Measurements from ENCODE around the gene KSR1. TPM values are rescaled to one million over a fixed set of nuclear protein-coding genes. Genes with fewer than 3 reads are reported as not detected.
"Not testable (repeated sequence)": the region's sequence is repeated elsewhere in the genome, so short reads cannot be mapped to it uniquely, and the experiment has no call there.

Gene KSR1
- polyA plus RNA-seq, 4 donors: 8.6 to 73.8 (median 12.9) TPM

DNA sequence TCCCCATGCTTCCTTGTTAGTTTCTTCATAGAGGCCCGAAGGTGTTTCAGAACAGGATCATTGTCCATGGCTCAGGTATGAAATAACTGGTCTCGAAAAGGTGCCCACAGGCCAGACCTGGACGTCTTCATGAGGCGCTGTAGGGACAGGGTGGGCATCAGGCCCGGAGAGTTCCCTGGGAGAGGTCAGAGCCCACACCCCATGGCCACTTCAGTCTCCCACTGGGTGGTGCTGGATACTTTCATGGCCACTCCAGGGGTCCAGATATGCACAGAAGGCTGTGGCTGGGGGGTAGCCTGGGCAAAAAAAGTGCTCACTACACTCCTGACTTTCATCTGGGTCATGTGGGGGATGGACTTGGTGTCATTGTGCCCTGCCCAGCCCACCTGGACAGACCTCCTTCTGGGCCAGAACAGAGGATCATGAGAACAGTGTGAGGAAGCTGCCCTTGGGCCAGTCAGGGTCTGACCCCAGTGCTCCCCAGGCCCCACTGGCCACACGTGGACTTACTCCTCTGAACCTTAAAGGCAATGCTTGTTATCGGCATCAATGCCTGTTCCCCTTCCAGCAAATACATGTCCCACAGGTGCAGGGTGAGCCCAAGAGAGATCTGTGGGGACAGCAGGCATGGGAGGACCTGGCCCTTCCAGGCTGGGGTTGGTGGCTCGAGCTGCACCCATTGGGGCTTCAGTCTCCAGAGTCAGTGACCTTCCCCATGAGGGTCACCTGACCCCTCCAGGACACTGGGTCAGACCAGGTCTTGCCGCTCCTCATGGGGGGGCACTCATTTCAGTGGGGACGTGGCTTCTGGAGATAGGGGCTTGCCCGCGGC lies 211.6 kb downstream of the KSR1 start:
- Histone ChIP-seq H3K9me3 (ENCODE audit: control insufficient read depth in 2 of 2, insufficient read depth in 1 of 2, low read depth in 1 of 2, low read length in 1 of 2) (no peaks in the 10 kb centered on the region), H3K4me3 (ENCODE audit: low read depth in 1 of 3, low read length in 3 of 3) (no peak overlapping the region), H3K27ac (ENCODE audit: low read depth in 1 of 3, low read length in 2 of 3) (no peak overlapping the region), H3K4me1 (ENCODE audit: control insufficient read depth in 3 of 3, insufficient read depth in 2 of 3, low read depth in 1 of 3, low read length in 2 of 3) (no peaks in the 10 kb centered on the region), H3K27me3 (ENCODE audit: control insufficient read depth in 3 of 3, insufficient read depth in 3 of 3, low read length in 3 of 3) (no peaks in the 10 kb centered on the region), H3K36me3 (ENCODE audit: control insufficient read depth in 3 of 3, insufficient read depth in 2 of 3, low read depth in 1 of 3, low read length in 3 of 3) (no peaks in the 10 kb centered on the region)
- DNase-seq (no peak), FAIRE-seq (no peak)
- WGBS, 3 donors: 85 to 88% (median 87%) methylated on average over 12 of the region's 12 CpGs

DNA sequence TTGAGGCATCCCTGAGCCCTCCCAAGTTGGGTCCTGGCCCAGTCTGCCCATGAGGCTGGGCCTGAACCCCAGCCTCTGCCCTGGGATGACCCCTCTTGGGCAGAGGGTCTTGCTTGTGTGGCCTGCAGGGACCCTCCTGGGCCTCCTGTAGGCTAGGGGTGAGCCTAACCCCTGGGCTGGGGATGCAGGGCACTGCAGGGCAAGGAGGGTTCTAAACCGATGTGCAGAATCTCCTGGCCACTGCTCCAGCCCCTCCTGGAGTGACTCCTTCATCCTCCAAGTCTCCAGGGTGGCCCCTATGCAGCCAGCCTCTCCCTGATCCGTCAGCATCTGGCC lies 212.2 kb downstream of the KSR1 start:
- H3K27ac ChIP-seq (ENCODE audit: low read depth in 1 of 3, low read length in 2 of 3): no peak overlapping the region
- H3K36me3 ChIP-seq (ENCODE audit: control insufficient read depth in 3 of 3, insufficient read depth in 2 of 3, low read depth in 1 of 3, low read length in 3 of 3): no peaks in the 10 kb centered on the region
- no peaks in the 10 kb centered on the region for H3K9me3 ChIP-seq (ENCODE audit: control insufficient read depth in 2 of 2, insufficient read depth in 1 of 2, low read depth in 1 of 2, low read length in 1 of 2)
- H3K4me3 ChIP-seq (ENCODE audit: low read depth in 1 of 3, low read length in 3 of 3): no peak overlapping the region
- no peaks in the 10 kb centered on the region for H3K4me1 ChIP-seq (ENCODE audit: control insufficient read depth in 3 of 3, insufficient read depth in 2 of 3, low read depth in 1 of 3, low read length in 2 of 3)
- H3K27me3 ChIP-seq (ENCODE audit: control insufficient read depth in 3 of 3, insufficient read depth in 3 of 3, low read length in 3 of 3): no peaks in the 10 kb centered on the region
- DNase-seq: no peak
- FAIRE-seq: no peak
- WGBS, 3 donors: 73 to 91% (median 79%) methylated on average over 2 of the region's 2 CpGs

DNA sequence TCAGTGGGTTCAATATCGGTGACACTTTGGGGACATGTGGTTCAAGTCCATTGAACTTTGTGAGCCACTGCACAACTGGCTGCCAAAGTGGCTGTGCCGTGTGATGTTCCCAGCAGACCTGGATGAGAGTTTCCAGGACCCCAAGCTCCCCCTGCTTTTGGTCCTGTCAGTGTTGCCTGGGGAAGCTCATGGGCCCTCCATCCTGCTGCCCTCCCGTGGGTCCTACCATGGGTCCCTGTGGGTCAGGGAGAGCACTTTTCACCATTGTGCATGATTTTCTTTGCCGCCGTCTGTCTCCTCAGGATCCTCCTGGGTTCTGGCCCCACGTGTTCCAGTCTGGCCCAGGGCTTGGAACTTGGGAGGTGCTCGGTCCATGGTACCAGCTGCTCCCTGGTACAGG lies 212.9 kb downstream of the KSR1 start:
- Histone ChIP-seq H3K27me3 (ENCODE audit: control insufficient read depth in 3 of 3, insufficient read depth in 3 of 3, low read length in 3 of 3) (no peaks in the 10 kb centered on the region), H3K4me1 (ENCODE audit: control insufficient read depth in 3 of 3, insufficient read depth in 2 of 3, low read depth in 1 of 3, low read length in 2 of 3) (no peaks in the 10 kb centered on the region), H3K27ac (ENCODE audit: low read depth in 1 of 3, low read length in 2 of 3) (no peak overlapping the region), H3K9me3 (ENCODE audit: control insufficient read depth in 2 of 2, insufficient read depth in 1 of 2, low read depth in 1 of 2, low read length in 1 of 2) (no peaks in the 10 kb centered on the region), H3K4me3 (ENCODE audit: low read depth in 1 of 3, low read length in 3 of 3) (no peak overlapping the region), H3K36me3 (ENCODE audit: control insufficient read depth in 3 of 3, insufficient read depth in 2 of 3, low read depth in 1 of 3, low read length in 3 of 3) (no peaks in the 10 kb centered on the region)
- DNase-seq (no peak), FAIRE-seq (no peak)
- 89 to 90% (median 90%) methylated on average over 7 of the region's 7 CpGs for WGBS, 3 donors

DNA sequence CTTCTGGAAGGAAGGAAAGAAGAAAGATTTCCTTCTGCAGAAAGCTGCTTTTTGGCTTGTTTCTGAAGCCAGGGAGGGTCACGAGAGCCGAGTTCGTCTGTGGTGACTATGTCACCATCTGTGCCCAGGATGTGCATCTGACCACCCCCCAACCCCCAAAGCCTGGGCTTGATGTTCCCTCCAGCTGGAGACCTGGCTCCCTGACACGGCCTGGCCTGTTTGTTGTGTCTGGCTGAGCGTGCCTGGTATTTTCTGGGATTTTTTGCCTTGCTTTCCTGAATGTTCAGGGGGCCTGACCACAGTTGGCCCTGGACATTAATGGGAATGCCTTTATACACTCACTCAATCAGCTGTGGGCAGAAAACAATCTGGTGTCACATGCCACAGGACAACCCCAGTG lies 213.6 kb downstream of the KSR1 start:
- Histone ChIP-seq H3K27ac (ENCODE audit: low read depth in 1 of 3, low read length in 2 of 3) (no peak overlapping the region), H3K4me3 (ENCODE audit: low read depth in 1 of 3, low read length in 3 of 3) (no peak overlapping the region), H3K36me3 (ENCODE audit: control insufficient read depth in 3 of 3, insufficient read depth in 2 of 3, low read depth in 1 of 3, low read length in 3 of 3) (no peaks in the 10 kb centered on the region), H3K9me3 (ENCODE audit: control insufficient read depth in 2 of 2, insufficient read depth in 1 of 2, low read depth in 1 of 2, low read length in 1 of 2) (no peaks in the 10 kb centered on the region), H3K27me3 (ENCODE audit: control insufficient read depth in 3 of 3, insufficient read depth in 3 of 3, low read length in 3 of 3) (no peaks in the 10 kb centered on the region), H3K4me1 (ENCODE audit: control insufficient read depth in 3 of 3, insufficient read depth in 2 of 3, low read depth in 1 of 3, low read length in 2 of 3) (no peaks in the 10 kb centered on the region)
- DNase-seq: no peak
- FAIRE-seq: no peak
- WGBS, 3 donors: 73 to 86% (median 79%) methylated on average over 5 of the region's 5 CpGs

DNA sequence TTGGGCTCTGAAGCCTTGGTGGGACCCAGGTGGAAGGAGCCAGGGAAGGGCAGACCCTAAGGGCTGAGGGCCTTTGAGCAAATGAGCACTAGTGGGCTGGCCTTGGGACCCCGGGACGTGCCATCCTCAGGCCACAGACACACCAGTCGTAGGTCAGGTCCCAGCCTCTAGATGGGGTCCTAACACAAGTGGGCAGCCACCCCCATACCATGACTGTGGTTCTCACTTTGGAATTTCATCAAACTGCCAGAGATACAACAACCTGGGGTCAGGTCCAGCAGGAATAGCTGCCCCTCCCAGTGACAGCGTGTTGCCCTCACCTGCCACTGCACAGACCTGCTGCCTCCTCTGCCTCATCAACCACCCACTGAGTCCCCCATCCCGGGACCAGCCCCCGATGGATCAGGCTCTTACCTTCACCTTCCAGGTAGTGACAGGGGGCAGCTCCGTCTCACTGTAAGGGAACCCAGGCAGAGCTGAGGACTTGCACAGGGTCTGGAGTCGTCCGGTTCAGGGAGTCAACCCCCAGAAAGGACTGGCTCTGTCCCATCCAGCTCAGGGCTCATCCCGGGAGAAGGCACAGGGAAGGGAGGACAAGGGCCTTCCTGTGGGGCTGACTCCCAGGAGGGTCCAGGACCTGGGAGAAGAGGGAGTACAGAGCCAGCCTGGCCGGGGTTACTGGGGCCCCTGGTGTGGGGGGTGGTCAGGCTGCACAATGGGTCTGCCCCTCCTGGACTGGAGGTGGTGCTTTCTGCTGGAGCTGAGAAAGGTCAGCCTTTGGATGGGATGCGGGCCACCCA lies 214.7 kb downstream of the KSR1 start:
- H3K4me3 ChIP-seq (ENCODE audit: low read depth in 1 of 3, low read length in 3 of 3): no peak overlapping the region
- H3K4me1 ChIP-seq (ENCODE audit: control insufficient read depth in 3 of 3, insufficient read depth in 2 of 3, low read depth in 1 of 3, low read length in 2 of 3): no peaks in the 10 kb centered on the region
- H3K27me3 ChIP-seq (ENCODE audit: control insufficient read depth in 3 of 3, insufficient read depth in 3 of 3, low read length in 3 of 3): no peaks in the 10 kb centered on the region
- H3K27ac ChIP-seq (ENCODE audit: low read depth in 1 of 3, low read length in 2 of 3): no peak overlapping the region
- H3K36me3 ChIP-seq (ENCODE audit: control insufficient read depth in 3 of 3, insufficient read depth in 2 of 3, low read depth in 1 of 3, low read length in 3 of 3): no peaks in the 10 kb centered on the region
- no peaks in the 10 kb centered on the region for H3K9me3 ChIP-seq (ENCODE audit: control insufficient read depth in 2 of 2, insufficient read depth in 1 of 2, low read depth in 1 of 2, low read length in 1 of 2)
- no peak for DNase-seq
- 81 to 83% (median 82%) methylated on average over 12 of the region's 12 CpGs for WGBS, 3 donors
- FAIRE-seq: no peak

DNA sequence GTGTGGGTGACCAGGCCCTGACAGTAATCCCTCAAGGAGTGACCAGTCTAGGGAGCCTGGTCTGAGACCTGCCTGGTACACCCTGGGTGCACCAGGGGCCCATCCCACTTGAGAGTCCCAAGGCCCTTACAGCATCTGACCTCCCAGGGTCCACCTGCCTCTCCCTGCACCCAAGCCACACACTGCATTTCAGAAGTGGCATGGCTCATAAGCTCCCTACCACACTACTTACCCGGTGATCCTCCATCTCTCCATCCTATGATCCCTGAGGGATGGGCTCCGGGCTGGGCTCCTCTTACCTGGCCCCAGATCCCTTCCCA lies 215.3 kb downstream of the KSR1 start:
- Histone ChIP-seq H3K27me3 (ENCODE audit: control insufficient read depth in 3 of 3, insufficient read depth in 3 of 3, low read length in 3 of 3) (no peaks in the 10 kb centered on the region), H3K36me3 (ENCODE audit: control insufficient read depth in 3 of 3, insufficient read depth in 2 of 3, low read depth in 1 of 3, low read length in 3 of 3) (no peaks in the 10 kb centered on the region), H3K4me1 (ENCODE audit: control insufficient read depth in 3 of 3, insufficient read depth in 2 of 3, low read depth in 1 of 3, low read length in 2 of 3) (no peaks in the 10 kb centered on the region), H3K9me3 (ENCODE audit: control insufficient read depth in 2 of 2, insufficient read depth in 1 of 2, low read depth in 1 of 2, low read length in 1 of 2) (no peaks in the 10 kb centered on the region), H3K27ac (ENCODE audit: low read depth in 1 of 3, low read length in 2 of 3) (no peak overlapping the region), H3K4me3 (ENCODE audit: low read depth in 1 of 3, low read length in 3 of 3) (no peak overlapping the region)
- WGBS, 3 donors: 84 to 94% (median 93%) methylated on average over 2 of the region's 2 CpGs
- DNase-seq: no peak
- no peak for FAIRE-seq

DNA sequence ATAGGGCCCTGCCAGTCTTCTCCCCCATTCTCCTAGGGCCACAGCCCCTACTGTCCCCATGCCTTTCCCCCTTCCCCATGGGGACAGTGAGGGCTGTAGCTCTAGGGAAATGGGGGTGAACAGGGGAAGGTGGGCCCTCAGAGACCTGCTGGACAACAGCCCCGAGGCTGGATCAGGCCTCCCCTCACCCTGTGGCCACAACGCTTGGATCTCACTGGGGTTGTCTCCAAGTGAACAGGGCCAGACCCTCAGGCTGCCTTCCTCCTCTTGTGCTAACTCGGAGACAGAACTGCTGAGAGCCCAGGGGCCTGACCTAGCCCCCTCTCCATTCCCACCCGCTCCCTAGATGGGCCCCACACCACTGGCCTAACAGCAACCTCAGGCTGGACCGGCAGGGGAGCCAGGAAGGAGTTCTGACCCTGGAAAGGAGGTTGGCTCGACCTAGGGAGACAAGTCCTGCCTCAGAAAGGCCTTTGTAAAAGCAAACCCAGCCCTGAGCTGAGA lies 215.8 kb downstream of the KSR1 start:
- not testable (repeated sequence) for DNase-seq; H3K4me3 ChIP-seq (ENCODE audit: low read depth in 1 of 3, low read length in 3 of 3); H3K27me3 ChIP-seq (ENCODE audit: control insufficient read depth in 3 of 3, insufficient read depth in 3 of 3, low read length in 3 of 3); FAIRE-seq; H3K36me3 ChIP-seq (ENCODE audit: control insufficient read depth in 3 of 3, insufficient read depth in 2 of 3, low read depth in 1 of 3, low read length in 3 of 3); H3K4me1 ChIP-seq (ENCODE audit: control insufficient read depth in 3 of 3, insufficient read depth in 2 of 3, low read depth in 1 of 3, low read length in 2 of 3); H3K27ac ChIP-seq (ENCODE audit: low read depth in 1 of 3, low read length in 2 of 3); H3K9me3 ChIP-seq (ENCODE audit: control insufficient read depth in 2 of 2, insufficient read depth in 1 of 2, low read depth in 1 of 2, low read length in 1 of 2)
- 60 to 68% (median 61%) methylated on average over 6 of the region's 6 CpGs for WGBS, 3 donors

DNA sequence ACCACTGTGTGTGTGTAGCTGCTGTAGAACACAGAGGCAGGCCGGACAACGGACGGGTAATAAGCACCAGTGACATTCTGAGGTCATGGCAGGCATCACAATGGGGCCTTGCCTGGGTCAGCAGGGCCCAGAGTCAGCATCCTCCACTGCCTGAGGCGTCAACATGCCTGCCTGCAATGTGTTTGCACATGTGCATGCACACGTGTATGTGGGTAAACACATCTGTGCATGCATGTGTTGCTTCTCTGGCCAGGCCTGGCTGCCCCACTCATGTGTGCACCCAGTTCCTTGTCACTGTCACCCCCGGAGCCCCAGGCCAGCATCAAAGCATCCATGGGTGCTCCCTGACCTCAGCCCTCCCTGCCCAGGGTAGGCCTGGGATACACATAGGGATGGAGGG lies 218.1 kb downstream of the KSR1 start:
- H3K27me3 ChIP-seq (ENCODE audit: control insufficient read depth in 3 of 3, insufficient read depth in 3 of 3, low read length in 3 of 3): no peaks in the 10 kb centered on the region
- H3K9me3 ChIP-seq (ENCODE audit: control insufficient read depth in 2 of 2, insufficient read depth in 1 of 2, low read depth in 1 of 2, low read length in 1 of 2): no peaks in the 10 kb centered on the region
- WGBS, 3 donors: 85 to 90% (median 88%) methylated on average over 6 of the region's 6 CpGs
- no peak overlapping the region for H3K27ac ChIP-seq (ENCODE audit: low read depth in 1 of 3, low read length in 2 of 3)
- H3K4me1 ChIP-seq (ENCODE audit: control insufficient read depth in 3 of 3, insufficient read depth in 2 of 3, low read depth in 1 of 3, low read length in 2 of 3): no peaks in the 10 kb centered on the region
- H3K36me3 ChIP-seq (ENCODE audit: control insufficient read depth in 3 of 3, insufficient read depth in 2 of 3, low read depth in 1 of 3, low read length in 3 of 3): no peaks in the 10 kb centered on the region
- FAIRE-seq (no peak), DNase-seq (no peak)
- H3K4me3 ChIP-seq (ENCODE audit: low read depth in 1 of 3, low read length in 3 of 3): no peak overlapping the region
